GM12801 (cell line): ENCODE results near the gene DDX28.

Experiments
- CTCF ChIP-seq: IDR thresholded peaks from one replicate; pipeline ENCODE4 v1.5.1; 2011; ENCODE audit warnings: control low read depth; ENCODE audit not compliant: insufficient read length; ENCODE audit errors: extremely low read depth

DDX28 gene

GRCh38 chr16:68015681-68016080, 7.4 kb downstream of the DDX28 start, which contains the start of gene DPEP2NB:
DPEP2NB (minus strand) TSS chr16:68015911; CDS start chr16:68015770, 141 bp downstream.
- TF ChIP-seq CTCF = no peak

- no peak for TF ChIP-seq CTCF
These were observed 9.6 kb downstream of the DDX28 start for GRCh38 chr16:68013440-68013839.

- no peak for TF ChIP-seq CTCF
These were observed 13.8 kb downstream of the DDX28 start for GRCh38 chr16:68009157-68009735.

- TF ChIP-seq CTCF = no peak
These were observed 17.2 kb downstream of the DDX28 start for GRCh38 chr16:68005786-68006286.

- no peak for TF ChIP-seq CTCF
These were observed 17.8 kb downstream of the DDX28 start for GRCh38 chr16:68005211-68005610.

- no peak for TF ChIP-seq CTCF
These were observed 20.0 kb downstream of the DDX28 start for GRCh38 chr16:68003031-68003430.

GRCh38 chr16:68000450-68000849, 22.6 kb downstream of the DDX28 start:
- no peak for TF ChIP-seq CTCF

GRCh38 chr16:67999985-68000384, 23.0 kb downstream of the DDX28 start:
- no peak for TF ChIP-seq CTCF
